ENCODE results near the gene CCP110. TPM values are rescaled to one million over a fixed set of nuclear protein-coding genes. Genes with fewer than 3 reads are reported as not detected.

CCP110 gene
- total and polyA plus RNA-seq, 2 of the 13 experiments (the other 11 are each of a cell fraction or from before 2014, with no cell fraction given) = 10.0 to 11.1 TPM

- TF ChIP-seq TFE3 (CRISPR knock-in tag; IDR thresholded peaks at IDR 0.05) (no peak), ZNF407 (CRISPR knock-in tag; IDR thresholded peaks at IDR 0.05; ENCODE audit: not compliant biosample characterization) (peak; percentile 98), ZNF12 (CRISPR knock-in tag; IDR thresholded peaks at IDR 0.05) (no peak; the same call in 1 of the 2 replicates), CTCF (CRISPR knock-in tag; IDR thresholded peaks at IDR 0.05) (peak; percentile 85), ZKSCAN1 (IDR thresholded peaks at IDR 0.05; ENCODE audit: low read length) (no peak), RFX1 (IDR thresholded peaks at IDR 0.05) (peak; percentile 89), RBFOX2 (IDR thresholded peaks at IDR 0.05; ENCODE audit: low read depth, low read length) (peak; percentile 95), ZNF224 (CRISPR knock-in tag; IDR thresholded peaks at IDR 0.05) (peak; percentile 85; the same call in 1 of the 2 replicates), ZNF446 (CRISPR knock-in tag; IDR thresholded peaks at IDR 0.05) (peak; percentile 66), HNRNPLL (IDR thresholded peaks at IDR 0.05; ENCODE audit: low read depth, low read length, poor library complexity, severe bottlenecking) (peak; percentile 76), RAD51 (IDR thresholded peaks at IDR 0.05; ENCODE audit: borderline replicate concordance) (no peak), HNRNPK (IDR thresholded peaks at IDR 0.05; ENCODE audit: low read depth, low read length, poor library complexity, severe bottlenecking) (no peak), CSRNP1 (CRISPR knock-in tag; IDR thresholded peaks at IDR 0.05) (peak; percentile 85), POLR2AphosphoS5 (IDR thresholded peaks at IDR 0.05; ENCODE audit: low read depth, low read length) (peak; percentile 92), SALL2 (CRISPR knock-in tag; IDR thresholded peaks at IDR 0.05) (peak; percentile 23; the same call in 1 of the 2 replicates)
These were observed 2.0 kb upstream of the CCP110 start, which contains the start of gene GDE1 (continued) for GRCh38 chr16:19521471-19522396.
